Measurements from ENCODE around the gene STAB1. TPM values are rescaled to one million over a fixed set of nuclear protein-coding genes. Genes with fewer than 3 reads are reported as not detected.

STAB1 gene
- total and polyA plus RNA-seq, 5 experiments from 2014 or later, result 6.1 to 9.8 TPM; not detected in 3

DNA sequence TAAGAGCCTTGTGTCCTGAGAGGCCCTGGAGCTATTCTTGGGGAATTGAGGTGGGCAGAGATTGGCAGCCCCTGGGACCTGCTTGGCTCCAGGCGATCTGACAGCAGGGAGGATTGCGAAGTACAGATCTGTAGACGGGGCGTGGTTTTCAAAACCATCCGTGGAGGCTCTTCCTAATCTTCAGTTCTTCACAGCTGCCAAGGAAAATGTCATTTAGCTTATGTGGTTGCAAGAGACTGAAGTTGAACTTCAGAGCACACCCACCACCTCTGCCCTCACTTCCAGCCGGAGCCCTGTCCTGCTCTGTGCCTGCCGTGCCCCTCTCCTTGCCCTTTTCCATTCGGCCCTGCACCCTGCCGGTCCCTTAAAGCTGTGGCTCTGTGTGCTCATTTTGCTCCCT is 26.8 kb upstream of the STAB1 start:
- Mint-ChIP-seq H3K27ac (peak overlapping the region in 5 of 10 donors; percentile 13 to 79 (median 46)), H3K36me3 (peaks cover 0 to 72% (median 2%) of the 10 kb centered on the region in 3 donors), H3K4me3 (no peak overlapping the region), H3K27me3 (no peaks in the 10 kb centered on the region), H3K4me1 (peaks cover 0 to 16% (median 2%) of the 10 kb centered on the region in 4 donors), H3K9me3 (no peaks in the 10 kb centered on the region)
- DNase-seq (no peak), ATAC-seq (no peak)
- POLR2A ChIA-PET, result no interaction called here

DNA sequence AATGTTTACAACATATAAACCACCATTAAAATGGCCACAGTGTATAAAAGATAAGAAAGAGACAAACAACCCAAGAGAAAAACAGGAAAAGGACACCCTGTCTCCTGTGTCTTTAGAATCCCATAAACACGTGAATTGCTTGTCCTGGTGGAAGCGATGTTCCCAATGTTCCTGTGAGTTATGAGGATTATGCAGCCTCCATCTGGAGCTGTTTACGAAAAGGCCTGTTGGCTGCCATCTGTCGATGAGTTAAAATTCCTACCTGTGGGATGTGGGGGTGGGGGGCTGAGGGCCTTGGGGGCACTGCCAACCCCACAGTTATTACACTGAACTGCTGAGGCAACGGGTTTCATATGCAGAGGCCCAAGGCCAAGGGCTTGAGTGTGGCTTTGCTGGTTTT is 26.1 kb upstream of the STAB1 start:
- POLR2A ChIA-PET, result no interaction called here
- no peak overlapping the region for H3K4me3 Mint-ChIP-seq
- peaks cover 0 to 14% (median under 1%) of the 10 kb centered on the region in 4 donors for H3K4me1 Mint-ChIP-seq
- ATAC-seq (no peak), DNase-seq (no peak)
- no peaks in the 10 kb centered on the region for H3K9me3 Mint-ChIP-seq
- H3K27ac Mint-ChIP-seq, result peak overlapping the region in 4 of 10 donors; percentile 24 to 69 (median 36)
- no peaks in the 10 kb centered on the region for H3K27me3 Mint-ChIP-seq
- peaks cover 0 to 73% (median 2%) of the 10 kb centered on the region in 3 donors for H3K36me3 Mint-ChIP-seq

DNA sequence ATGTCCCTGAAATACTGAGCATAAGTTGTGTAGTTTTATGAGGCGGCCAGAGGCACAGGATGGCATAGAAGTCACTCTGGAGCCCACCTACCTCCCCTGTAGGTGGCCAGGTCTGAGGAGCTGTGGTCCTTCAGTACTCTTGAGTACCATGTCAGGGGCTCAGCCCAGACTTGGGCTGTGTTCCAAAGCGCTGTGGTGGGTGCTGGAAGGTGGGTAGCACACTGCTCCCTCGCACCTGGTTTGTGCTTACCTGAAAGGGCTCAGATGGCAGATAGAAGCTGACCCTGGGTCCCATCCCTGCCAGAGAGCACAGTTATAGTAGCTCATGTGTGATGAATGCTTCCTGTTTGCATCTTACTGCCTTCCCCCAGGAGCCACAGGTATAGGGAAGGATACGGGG is 24.2 kb upstream of the STAB1 start:
- peaks cover 0 to 75% (median 2%) of the 10 kb centered on the region in 3 donors for H3K36me3 Mint-ChIP-seq
- no peak overlapping the region for H3K4me3 Mint-ChIP-seq
- no peak for ATAC-seq
- peak in 1 of 10 donors; percentile 45 for DNase-seq
- no peaks in the 10 kb centered on the region for H3K27me3 Mint-ChIP-seq
- H3K9me3 Mint-ChIP-seq, result no peaks in the 10 kb centered on the region
- H3K27ac Mint-ChIP-seq, result peak overlapping the region in 1 of 10 donors; percentile 25
- POLR2A ChIA-PET, result no interaction called here
- H3K4me1 Mint-ChIP-seq, result peaks cover 0 to 8% (median under 1%) of the 10 kb centered on the region in 4 donors

DNA sequence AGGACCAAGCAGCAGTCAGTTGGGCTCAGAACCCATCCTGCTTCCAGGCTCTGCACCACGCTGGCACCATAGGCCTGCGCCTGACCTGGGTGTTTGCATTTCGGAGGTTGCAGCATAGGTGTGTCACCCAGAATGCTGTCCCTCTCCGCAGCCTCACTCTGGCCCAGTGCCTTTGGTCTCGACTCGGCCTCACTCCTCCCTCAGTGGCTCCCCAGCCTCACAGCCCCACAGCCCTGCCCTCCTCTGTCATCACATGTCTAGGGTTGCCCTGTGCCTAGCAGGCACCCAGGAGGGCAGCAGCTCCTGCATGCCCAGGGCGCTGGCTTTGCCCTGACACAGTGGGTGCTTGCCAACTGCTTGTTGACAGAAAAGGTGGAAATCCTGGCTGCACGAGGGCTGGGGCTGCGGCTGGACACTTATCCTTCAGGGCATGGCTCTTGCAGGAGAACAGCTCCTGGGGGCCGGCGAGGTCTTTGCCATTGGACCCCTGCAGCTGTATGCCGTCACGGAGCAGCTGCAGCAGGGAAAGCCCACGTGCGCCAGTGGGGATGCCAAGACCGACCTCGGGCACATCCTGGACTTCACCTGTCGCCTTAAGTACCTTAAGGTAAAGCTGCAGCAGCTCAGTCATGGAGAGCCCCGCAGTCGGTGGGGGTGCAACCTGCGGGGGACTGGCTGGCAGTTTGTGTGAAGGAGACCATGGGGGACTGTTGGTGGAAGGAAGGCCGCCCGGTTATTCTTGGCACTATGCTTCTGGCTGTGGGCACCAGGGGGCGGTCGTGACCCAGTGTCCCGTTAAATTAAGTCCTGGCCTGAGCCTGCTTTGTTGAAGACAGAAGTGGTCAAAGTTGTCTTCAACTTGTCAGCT is 23.5 kb upstream of the STAB1 start:
- ATAC-seq (peak; percentile 35 to 36), DNase-seq (peak in 3 of 10 donors; percentile 17 to 60 (median 20))
- POLR2A ChIA-PET, result no interaction called here
- Mint-ChIP-seq H3K36me3 (peaks cover 0 to 74% (median 2%) of the 10 kb centered on the region in 3 donors), H3K4me3 (no peak overlapping the region), H3K27me3 (no peaks in the 10 kb centered on the region), H3K4me1 (peaks cover 0 to 6% (median under 1%) of the 10 kb centered on the region in 4 donors), H3K9me3 (no peaks in the 10 kb centered on the region), H3K27ac (peak overlapping the region in 1 of 10 donors; percentile 44)

DNA sequence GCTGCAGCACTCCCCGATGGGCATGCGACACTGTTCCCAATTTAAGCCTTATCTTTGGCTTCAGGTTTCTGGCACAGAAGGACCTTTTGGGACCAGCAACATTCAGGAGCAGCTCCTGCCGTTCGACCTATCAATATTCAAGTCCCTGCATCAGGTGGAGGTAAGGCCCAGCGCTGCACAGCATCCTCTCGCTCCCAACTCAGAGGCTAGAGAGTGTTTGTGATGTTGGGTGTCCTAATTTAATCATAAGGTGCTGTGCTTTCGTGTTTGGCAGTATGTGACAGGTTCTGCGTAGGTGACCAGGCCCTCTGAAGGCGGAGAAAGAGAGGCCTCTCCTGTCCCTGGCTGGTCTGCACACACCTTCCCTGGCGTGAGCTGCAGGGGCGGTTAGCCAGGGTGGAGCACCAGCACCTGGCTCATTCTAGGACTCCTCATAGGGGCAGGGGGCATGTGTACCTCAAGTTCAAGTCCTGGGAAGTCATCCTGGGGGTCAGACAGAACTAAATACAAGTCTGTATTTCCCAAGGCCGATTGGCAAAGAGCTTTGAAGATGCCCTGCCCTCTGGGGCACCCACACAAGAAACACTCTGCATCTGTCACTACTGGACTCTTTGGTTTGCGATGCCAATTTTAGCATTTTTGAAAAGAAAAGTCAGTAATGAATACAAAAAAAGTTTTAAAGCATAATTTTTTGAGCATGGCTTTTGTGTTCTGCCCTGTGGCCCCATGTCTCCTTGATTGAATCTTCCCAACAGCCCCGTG is 22.7 kb upstream of the STAB1 start:
- Mint-ChIP-seq H3K4me3 (no peak overlapping the region), H3K27me3 (no peaks in the 10 kb centered on the region), H3K27ac (peak overlapping the region in 2 of 10 donors; percentile 12 to 44), H3K36me3 (peaks cover 0 to 78% (median 2%) of the 10 kb centered on the region in 3 donors), H3K4me1 (peaks cover 0 to 5% (median under 1%) of the 10 kb centered on the region in 4 donors), H3K9me3 (no peaks in the 10 kb centered on the region)
- ATAC-seq (no peak), DNase-seq (no peak)
- POLR2A ChIA-PET, result no interaction called here

DNA sequence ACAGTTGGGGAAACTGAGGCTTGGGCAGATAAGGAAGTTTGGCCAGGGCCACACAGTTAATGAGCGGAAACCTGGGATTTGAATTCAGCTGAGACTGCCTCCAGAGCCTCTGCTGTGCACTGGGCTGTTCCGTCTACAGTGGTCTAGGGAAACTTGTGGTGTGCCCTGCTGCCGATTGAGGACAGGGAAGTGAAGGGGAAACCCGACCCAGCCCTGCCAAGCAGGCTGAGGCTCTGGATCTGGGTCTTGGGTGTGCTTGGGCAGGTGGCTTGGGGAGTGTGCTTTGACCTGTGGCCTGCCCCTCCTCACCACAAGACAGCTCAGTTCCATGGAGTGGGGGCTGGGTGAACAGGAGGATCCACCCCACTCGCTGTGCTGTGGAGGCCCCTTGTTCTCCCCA is 22.1 kb upstream of the STAB1 start:
- H3K36me3 Mint-ChIP-seq, result peaks cover 0 to 82% (median 3%) of the 10 kb centered on the region in 3 donors
- POLR2A ChIA-PET, result no interaction called here
- DNase-seq (peak in 1 of 10 donors; percentile 32), ATAC-seq (no peak)
- no peaks in the 10 kb centered on the region for H3K9me3 Mint-ChIP-seq
- no peak overlapping the region for H3K27ac Mint-ChIP-seq
- no peak overlapping the region for H3K4me3 Mint-ChIP-seq
- no peaks in the 10 kb centered on the region for H3K27me3 Mint-ChIP-seq
- H3K4me1 Mint-ChIP-seq, result peaks cover 0 to 5% (median under 1%) of the 10 kb centered on the region in 4 donors

DNA sequence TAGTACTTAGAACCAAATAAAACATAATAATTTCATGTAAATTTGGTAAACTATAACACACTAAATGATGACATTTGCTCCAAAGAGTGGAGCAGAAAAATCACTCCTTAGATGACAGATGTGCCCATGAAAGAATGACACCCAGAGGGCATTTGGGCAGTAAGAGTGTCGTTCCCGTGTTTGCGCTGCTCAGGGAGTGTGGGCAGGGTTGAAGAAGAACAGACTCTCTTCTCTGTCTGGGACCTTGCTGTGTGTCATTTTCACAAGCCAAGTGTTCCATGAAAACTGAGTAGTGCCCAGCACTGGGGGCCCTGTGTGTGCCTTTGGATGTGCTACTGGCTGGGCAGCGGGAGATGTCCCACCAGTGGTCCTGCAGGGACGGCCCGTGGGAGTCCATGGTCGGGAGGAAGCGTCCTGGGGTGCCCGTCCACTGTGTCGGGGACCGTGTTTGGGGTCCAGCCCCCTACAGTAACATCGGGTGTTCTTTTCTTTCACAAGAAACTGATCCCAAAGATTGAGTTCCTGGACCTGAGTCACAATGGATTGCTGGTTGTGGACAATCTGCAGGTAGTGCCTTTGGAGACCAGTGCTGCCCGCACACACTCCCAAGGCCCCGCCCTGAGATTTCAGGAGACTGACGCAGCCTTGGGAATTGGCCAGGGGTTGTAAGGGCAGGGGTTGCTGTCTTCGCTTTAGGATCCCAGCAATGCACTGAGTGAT is 17.9 kb upstream of the STAB1 start:
- Mint-ChIP-seq H3K36me3 (peaks cover 0 to 83% (median 8%) of the 10 kb centered on the region in 3 donors), H3K27ac (no peak overlapping the region), H3K27me3 (no peaks in the 10 kb centered on the region), H3K9me3 (no peaks in the 10 kb centered on the region), H3K4me3 (no peak overlapping the region), H3K4me1 (no peaks in the 10 kb centered on the region)
- ATAC-seq (no peak), DNase-seq (peak in 1 of 10 donors; percentile 36)
- POLR2A ChIA-PET, result no interaction called here

DNA sequence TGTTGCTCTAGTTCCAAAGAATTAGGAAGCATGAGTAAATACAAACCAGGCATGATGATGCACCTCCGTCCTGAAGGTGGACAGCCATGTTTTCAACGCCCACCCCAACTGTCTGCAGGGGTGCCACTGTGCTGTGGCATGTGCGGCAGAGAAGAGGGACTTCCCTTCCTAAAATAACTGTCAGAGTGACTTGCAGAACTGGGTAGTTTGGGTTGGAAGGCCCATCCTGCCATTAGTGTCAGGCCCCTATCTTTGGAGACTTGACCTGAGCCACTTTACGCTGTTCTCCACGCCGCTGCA is 17.4 kb upstream of the STAB1 start:
- H3K27ac Mint-ChIP-seq, result no peak overlapping the region
- POLR2A ChIA-PET, result no interaction called here
- H3K4me1 Mint-ChIP-seq, result no peaks in the 10 kb centered on the region
- H3K9me3 Mint-ChIP-seq, result no peaks in the 10 kb centered on the region
- H3K36me3 Mint-ChIP-seq, result peaks cover 0 to 82% (median 8%) of the 10 kb centered on the region in 3 donors
- DNase-seq (no peak), ATAC-seq (no peak)
- no peak overlapping the region for H3K4me3 Mint-ChIP-seq
- no peaks in the 10 kb centered on the region for H3K27me3 Mint-ChIP-seq

DNA sequence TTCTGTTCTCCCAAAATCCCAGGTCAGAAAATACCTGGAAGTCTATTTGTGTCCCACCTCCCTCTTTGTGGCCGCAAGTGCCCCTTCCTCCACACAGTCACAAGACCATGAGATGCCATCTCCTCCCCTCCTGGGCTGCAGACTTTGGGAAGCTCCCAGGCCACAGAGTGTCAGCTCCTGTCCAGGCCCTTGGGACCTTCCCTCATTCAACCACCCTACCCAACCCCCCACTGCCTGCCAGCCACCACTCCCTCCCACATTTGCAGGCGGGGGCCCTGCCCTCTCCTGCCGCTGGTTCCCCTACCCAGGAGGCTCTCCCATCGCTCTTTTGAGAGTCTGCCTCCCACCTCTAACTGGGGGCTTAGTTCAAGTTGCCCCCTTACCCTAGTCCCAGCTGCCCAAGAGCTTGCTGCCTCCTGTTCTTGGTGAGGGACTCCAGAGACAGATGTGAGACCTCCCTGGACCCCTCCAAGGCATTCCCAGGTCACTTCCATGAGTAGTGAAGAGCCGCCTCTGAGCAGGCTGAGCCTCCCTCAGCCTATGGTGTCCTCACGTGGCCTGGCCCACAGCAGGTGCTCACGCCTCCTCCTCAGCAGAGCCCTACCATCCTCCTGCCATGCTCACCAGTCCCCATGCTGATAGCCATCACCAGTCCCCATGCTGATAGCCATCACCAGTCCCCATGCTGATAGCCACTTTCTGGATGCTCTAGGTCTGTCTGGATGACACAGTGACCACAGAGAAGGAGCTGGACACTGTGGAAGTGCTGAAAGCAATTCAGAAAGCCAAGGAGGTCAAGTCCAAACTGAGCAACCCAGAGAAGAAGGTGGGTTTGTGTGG is 15.9 kb upstream of the STAB1 start:
- Mint-ChIP-seq H3K4me1 (no peaks in the 10 kb centered on the region), H3K36me3 (peaks cover 0 to 75% (median 9%) of the 10 kb centered on the region in 3 donors), H3K4me3 (peak overlapping the region in 1 of 10 donors; percentile 14), H3K27ac (peak overlapping the region in 5 of 10 donors; percentile 29 to 62 (median 50)), H3K27me3 (no peaks in the 10 kb centered on the region), H3K9me3 (no peaks in the 10 kb centered on the region)
- ATAC-seq (no peak), DNase-seq (peak in 1 of 10 donors; percentile 45)
- POLR2A ChIA-PET, result interaction anchor here (0.6 kb wide), 1 partner anchor 83 kb away, joined by 9 read pairs; no protein-coding TSS in a partner anchor

DNA sequence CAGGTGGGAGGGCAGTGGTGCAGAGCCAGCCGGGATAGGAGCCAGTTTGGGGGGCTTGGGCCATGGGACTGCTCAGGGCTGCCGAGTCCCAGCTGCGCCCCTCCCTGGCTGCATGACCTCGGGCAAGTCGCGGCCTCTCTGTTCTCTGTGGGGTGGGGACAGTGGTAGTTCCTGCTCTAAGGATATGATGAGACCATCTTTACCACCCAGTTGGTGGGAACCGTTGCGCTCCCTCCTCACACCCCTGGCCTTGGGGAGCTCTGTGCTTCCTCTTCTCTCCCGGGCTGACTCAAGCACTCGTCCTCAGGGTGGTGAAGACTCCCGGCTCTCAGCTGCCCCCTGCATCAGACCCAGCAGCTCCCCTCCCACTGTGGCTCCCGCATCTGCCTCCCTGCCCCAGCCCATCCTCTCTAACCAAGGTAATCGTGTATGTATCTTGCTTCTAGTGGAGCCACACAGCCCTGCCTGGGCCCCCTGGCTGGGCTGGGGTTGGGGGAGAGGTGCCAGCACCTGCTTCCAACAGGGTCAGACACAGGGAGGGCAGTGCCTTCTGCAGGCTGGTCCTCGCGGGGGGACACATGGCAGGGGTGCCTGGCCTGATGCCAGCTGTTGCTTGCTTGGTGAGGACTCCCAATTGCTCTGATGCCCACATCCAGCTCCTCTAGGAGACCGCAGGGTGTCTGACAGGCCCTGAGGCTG is 15.1 kb upstream of the STAB1 start:
- Mint-ChIP-seq H3K27me3 (no peaks in the 10 kb centered on the region), H3K9me3 (no peaks in the 10 kb centered on the region), H3K4me3 (no peak overlapping the region), H3K36me3 (peaks cover 0 to 70% (median 9%) of the 10 kb centered on the region in 3 donors), H3K27ac (peak overlapping the region in 2 of 10 donors; percentile 29 to 53), H3K4me1 (no peaks in the 10 kb centered on the region)
- POLR2A ChIA-PET, result interaction anchor here (0.6 kb wide), 1 partner anchor 84 kb away, joined by 9 read pairs; no protein-coding TSS in a partner anchor
- ATAC-seq, result no peak
- no peak for DNase-seq
